Measurements from ENCODE around the gene PRDM1.

The PRDM1 gene

DNA sequence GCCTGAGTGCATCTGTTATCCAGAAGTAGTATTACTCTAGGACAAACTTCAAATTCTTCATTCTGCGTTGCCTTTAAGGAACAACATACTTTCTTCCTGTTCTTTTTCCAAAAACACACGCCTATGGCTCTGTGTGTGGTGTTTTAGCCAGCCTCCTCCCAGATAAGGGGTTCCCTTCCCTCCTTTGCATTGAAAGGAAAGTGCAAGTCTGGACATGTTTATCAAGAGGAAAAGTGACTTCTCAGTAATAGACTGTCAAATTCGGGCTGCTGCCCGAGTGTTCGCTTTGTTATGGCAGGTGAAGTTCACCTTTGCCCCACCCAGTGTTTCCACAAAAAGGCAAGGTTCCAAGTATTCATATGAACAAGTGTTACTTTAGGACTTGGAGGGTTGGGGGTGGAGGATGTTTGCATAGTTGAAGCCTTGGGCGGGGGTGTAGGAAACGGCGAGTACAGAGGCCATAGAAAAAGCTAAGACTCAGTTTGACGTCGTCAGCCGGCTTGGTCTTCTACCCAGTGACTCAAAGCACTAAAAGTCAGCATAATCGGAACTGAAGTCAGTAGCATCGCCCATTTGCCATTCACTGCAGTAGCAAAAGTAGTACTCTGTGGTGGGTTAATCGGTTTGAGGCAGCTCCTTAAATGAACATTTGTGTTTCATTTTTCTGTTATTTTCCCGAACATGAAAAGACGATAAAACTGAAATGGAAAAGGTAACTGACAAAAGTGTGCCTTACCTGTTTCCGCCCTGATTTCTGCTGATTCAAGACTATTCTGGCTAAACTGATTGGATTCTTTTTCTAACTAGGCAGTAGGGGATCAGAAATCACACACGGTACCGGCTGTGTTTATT is 12.5 kb downstream of the PRDM1 start:
- DNase-seq, result no peak

DNA sequence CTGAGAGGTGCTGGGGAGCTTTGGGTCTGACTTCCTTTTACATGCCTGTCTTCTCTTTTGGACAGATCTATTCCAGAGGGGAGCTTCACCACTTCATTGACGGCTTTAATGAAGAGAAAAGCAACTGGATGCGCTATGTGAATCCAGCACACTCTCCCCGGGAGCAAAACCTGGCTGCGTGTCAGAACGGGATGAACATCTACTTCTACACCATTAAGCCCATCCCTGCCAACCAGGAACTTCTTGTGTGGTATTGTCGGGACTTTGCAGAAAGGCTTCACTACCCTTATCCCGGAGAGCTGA is 13.1 kb downstream of the PRDM1 start:
- no peak for DNase-seq

DNA sequence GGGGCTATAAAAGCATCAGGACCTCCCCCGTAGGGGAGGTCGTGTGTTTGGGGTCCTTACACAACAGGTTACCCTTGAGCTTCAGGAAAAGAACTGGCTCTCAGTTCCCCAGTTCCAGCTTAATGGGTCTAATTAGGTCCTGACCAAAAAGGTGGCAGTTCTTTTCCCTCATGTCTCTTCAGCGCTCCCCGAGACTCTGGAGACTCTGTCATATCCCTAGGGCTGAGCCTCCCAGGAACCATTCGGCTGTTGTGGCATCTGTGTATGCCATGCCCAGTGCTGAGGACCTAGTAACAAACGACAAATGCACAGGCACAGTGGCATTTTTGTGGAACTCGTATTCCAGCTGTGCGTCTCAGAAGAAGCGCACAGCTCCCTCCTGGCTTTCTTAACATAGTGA is 14.6 kb downstream of the PRDM1 start:
- DNase-seq, result no peak

DNA sequence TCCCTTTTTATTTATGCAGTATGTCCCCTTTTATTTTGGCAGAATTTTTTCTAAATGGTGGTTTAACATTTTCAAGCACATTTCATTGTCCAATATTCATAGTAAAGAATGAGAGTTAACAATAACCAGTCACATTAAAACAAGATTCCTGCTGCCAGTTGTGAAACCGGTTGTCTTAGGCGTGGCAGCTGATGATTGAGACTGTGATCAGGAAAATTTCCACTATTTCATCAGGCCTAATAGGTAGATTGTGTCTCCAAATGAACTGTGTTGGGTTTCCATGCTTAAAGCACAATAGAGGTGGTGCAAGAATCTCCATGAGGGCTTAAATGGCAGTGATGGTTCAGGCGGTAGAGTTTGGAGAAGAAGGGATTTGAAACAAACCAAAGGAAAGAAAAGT is 15.3 kb downstream of the PRDM1 start:
- DNase-seq, result no peak

DNA sequence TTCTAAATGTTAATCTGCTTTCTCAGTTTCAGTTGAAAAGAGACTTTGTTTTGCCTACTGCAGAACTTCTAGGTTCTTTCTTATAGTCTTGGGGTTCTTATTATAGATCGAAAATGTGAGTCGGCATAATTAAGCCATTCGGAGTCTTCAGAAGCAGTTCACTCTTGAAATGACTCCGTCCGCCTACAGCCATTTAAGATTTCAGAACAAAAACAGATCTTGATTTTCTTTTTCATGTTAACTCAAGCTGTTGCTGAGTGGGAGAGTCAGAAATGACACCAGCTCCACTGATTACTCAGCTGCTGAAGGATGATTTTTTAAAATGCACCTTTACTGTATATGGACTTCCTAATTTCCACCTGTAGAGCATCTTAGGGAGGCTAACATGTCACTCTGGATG is 15.9 kb downstream of the PRDM1 start:
- no peak for DNase-seq

DNA sequence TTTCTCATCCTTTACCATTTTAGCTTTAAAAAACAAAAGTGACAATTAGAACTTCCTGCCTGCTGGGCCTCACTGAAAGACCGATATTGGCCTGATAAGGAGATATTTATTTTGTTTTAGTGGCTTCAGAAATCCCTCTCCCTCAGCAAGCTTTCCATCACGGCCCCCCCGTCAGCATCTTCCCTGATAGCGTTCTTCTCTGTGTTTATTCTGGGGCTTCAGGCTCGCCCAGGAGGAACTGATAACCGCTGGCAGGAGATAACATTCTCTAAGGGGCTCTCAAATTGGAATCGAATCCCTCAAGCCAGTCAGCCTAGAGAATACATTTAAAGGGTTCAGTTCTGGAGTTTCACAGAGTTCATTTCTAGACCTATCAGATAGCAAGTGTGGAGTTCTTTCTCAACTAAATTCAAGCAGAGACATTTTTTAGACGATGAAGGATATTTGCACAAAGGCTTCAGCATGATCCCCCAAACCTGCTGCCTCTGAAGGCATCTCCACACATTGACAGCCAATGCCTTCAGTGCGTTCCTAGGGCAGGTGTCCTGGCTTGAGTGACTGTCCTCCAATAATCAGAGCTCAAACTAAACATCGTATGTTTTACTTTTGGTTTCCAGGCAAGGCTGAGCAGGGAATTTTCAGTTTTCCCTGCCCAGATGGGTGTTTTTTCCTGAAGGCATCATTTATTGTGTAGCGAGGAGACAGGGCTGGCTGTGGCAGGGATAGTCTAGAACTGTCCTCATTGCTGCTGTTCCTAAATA is 17.0 kb downstream of the PRDM1 start:
- DNase-seq, result no peak

DNA sequence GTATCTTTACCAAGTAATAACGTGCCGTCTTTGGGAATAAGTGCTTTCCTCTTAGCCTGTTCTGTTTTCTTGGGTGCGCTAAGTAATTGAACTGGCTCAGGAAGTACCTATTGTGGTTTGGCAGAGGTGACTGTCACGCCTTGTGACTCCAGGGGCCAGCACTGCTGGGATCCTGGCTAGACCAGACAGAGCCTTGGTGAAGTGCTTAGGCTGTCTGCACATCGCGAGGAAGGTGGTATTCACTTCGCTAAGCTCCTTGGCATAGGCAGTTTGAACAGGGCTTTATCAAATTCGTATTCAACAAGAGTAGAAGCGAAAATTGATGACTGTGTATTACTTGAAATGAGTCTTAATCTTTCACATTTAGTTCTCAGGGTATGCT is 17.6 kb downstream of the PRDM1 start:
- no peak for DNase-seq

DNA sequence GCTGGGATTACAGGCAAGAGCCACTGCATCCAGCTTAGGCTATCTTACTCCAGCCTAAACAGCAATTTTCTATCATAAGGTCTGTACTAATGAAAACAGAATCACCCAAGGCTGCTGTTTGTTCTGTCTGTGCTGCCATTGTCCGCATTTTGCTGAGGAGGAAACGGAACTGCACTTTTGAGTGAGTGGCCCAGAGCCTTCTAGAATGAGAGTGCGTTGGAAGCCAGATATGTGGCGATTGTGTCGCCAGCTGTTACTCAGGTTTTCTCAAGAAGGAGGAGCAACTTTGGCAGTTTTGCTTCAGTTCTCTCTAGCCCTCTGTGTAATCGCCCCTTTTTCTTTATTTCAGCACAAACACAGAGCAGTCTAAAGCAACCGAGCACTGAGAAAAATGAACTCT is 18.3 kb downstream of the PRDM1 start:
- no peak for DNase-seq

DNA sequence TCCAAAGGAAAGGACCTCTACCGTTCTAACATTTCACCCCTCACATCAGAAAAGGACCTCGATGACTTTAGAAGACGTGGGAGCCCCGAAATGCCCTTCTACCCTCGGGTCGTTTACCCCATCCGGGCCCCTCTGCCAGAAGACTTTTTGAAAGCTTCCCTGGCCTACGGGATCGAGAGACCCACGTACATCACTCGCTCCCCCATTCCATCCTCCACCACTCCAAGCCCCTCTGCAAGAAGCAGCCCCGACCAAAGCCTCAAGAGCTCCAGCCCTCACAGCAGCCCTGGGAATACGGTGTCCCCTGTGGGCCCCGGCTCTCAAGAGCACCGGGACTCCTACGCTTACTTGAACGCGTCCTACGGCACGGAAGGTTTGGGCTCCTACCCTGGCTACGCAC is 18.8 kb downstream of the PRDM1 start:
- DNase-seq, result no peak

DNA sequence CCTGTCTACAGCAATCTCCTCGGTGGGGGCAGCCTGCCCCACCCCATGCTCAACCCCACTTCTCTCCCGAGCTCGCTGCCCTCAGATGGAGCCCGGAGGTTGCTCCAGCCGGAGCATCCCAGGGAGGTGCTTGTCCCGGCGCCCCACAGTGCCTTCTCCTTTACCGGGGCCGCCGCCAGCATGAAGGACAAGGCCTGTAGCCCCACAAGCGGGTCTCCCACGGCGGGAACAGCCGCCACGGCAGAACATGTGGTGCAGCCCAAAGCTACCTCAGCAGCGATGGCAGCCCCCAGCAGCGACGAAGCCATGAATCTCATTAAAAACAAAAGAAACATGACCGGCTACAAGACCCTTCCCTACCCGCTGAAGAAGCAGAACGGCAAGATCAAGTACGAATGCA is 19.4 kb downstream of the PRDM1 start:
- DNase-seq, result no peak

DNA sequence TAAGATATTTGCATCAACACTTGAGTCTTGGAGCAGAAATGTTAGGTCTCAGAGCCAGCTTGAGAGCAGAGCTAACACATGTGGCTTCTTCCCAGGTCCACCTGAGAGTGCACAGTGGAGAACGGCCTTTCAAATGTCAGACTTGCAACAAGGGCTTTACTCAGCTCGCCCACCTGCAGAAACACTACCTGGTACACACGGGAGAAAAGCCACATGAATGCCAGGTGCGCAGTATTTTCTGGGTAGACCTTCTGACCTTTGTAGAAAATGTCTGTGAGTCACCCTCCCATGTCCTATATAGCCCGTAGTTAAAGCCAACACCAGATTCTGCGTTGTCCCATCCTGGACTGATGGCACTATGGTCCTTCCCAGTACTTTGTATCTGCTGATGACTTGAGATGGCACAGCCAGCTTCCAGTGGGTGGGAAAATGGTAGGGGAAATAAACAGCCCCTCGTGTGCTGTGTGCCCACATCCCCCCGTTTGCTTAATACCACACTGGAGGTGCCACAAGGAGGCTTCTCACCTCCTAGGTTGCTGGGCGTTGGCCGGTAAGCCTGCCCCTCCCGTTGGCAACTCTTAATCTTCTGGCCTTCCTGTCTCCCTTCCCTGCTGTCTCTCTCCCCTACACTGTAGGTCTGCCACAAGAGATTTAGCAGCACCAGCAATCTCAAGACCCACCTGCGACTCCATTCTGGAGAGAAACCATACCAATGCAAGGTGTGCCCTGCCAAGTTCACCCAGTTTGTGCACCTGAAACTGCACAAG is 20.3 kb downstream of the PRDM1 start:
- DNase-seq, result no peak

DNA sequence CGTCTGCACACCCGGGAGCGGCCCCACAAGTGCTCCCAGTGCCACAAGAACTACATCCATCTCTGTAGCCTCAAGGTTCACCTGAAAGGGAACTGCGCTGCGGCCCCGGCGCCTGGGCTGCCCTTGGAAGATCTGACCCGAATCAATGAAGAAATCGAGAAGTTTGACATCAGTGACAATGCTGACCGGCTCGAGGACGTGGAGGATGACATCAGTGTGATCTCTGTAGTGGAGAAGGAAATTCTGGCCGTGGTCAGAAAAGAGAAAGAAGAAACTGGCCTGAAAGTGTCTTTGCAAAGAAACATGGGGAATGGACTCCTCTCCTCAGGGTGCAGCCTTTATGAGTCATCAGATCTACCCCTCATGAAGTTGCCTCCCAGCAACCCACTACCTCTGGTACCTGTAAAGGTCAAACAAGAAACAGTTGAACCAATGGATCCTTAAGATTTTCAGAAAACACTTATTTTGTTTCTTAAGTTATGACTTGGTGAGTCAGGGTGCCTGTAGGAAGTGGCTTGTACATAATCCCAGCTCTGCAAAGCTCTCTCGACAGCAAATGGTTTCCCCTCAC is 21.0 kb downstream of the PRDM1 start:
- no peak for DNase-seq

DNA sequence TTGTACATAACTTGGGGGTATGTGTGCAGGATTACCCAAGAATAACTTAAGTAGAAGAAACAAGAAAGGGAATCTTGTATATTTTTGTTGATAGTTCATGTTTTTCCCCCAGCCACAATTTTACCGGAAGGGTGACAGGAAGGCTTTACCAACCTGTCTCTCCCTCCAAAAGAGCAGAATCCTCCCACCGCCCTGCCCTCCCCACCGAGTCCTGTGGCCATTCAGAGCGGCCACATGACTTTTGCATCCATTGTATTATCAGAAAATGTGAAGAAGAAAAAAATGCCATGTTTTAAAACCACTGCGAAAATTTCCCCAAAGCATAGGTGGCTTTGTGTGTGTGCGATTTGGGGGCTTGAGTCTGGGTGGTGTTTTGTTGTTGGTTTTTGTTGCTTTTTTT is 22.0 kb downstream of the PRDM1 start:
- DNase-seq, result no peak

DNA sequence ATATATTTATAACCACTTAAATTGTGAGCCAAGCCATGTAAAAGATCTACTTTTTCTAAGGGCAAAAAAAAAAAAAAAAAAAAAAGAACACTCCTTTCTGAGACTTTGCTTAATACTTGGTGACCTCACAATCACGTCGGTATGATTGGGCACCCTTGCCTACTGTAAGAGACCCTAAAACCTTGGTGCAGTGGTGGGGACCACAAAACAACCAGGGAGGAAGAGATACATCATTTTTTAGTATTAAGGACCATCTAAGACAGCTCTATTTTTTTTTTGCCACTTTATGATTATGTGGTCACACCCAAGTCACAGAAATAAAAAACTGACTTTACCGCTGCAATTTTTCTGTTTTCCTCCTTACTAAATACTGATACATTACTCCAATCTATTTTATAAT is 22.9 kb downstream of the PRDM1 start:
- DNase-seq, result no peak

DNA sequence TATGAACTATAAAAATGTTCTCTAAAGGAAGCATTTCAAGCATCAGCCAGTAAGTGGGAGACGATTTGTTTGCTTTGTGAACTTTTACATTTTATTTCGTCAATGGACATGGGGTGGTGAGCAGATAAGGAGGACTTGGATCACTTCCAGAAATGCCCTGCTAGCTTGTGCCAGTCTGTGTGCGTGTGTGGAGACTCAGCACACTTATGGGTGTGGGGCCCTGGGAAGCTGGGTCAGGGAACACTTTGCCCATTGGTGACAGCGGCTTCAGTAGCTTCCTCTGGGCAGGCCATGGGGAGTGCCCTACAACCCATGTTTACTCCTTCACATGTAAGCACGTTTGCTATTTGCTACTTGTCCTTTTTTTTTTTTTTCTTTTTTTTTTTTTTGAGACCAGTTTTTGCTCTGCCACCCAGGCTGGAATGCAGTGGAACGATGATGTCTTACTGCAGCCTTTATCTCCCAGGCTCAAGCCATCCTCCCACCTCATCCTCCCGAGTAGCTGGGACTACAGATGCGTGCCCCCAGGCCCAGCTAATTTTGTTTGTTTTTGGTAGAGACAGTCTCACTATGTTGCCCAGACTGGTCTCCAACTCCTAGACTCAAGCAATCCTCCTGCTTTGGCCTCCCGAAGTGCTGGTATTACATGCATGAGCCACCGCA is 24.2 kb downstream of the PRDM1 start:
- DNase-seq, result no peak

DNA sequence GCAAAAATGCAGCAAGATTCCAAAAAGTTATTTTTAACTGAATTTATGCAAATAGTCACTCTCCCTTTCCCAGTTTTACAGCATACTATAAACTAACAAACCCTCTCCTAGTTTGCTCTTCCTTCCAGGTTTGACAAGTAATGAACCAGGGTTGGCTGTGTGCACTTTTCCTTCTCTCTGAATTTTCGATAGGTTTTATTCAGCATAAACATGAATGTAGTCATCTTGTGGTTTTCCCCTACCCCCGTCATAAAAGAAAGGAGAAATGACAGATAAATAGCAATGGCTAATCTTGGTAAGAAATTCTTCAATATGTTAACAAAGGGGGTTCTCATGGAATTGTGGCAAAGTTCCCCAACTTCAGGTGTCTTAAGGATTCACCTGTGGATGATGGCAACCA is 26.3 kb downstream of the PRDM1 start:
- no peak for DNase-seq

DNA sequence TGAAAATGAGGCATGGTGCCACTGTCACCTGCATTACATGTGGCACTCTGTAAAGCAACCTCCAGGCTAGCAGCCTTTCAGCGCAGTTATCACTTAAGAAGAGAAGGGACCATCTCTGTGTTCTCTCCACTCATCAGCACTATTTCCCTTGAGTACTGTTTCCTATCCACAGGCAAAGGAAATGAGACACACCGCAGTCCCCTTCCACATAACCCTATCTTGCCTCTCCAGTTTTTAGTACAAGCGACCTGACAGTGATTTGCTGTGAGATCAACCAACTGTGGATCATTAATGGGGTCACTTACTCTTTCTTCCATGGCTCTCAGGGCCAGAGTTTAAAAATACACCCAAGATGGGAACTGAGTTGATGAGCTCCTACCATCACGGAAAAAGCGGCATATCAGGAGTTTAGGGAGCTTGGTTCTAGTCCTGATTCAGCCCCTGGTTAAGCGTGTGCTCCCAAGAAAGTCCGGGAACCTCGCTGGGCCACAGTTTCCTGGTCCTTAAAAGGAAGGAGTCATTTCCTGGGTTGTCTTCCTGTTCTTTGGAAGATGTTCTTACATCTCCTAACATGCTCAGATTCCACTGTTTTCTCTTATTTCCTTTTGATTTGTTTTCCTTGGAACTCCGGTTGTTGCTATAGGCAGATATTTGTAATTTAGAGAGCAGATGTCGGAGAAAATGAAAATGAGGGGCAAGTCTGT is 27.3 kb downstream of the PRDM1 start:
- DNase-seq, result no peak

DNA sequence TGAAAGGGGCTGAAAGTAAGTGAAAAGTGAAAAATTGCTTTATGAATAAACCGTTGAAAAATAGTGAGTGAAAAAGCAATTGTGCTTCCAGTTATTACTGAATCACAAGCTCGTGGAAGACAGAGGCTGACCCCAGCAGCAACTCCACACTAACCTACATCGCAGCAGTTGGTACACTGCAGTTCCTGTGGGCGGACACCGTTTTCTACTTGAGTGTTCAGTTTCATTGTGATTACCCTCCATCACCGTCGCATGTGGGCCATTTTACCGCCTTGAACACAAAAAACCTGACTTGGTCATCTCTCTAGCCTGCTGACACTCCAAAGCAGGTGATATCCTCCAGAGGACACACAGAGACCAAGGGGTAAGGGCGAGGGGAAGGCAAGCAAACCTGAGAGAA is 28.4 kb downstream of the PRDM1 start:
- DNase-seq, result no peak

DNA sequence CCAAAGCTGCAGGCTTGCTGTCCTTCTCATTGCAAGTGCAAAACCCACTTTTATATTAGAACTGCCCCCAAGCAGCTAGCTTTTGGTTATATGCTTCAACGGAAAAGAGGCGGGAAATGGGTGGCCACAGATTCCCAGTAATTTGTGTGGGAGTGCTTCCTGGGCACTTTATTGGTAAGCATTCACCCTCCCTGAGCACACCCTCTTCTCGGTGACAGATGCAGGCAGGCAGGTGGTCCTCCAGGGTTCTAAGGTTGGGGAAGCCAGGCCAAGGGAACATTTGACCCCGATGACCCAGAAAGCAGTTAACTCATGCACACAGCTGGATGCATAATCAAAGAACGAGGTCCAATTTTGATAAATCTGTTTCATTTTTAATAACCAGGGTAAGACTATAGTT is 29.1 kb downstream of the PRDM1 start:
- DNase-seq, result no peak

DNA sequence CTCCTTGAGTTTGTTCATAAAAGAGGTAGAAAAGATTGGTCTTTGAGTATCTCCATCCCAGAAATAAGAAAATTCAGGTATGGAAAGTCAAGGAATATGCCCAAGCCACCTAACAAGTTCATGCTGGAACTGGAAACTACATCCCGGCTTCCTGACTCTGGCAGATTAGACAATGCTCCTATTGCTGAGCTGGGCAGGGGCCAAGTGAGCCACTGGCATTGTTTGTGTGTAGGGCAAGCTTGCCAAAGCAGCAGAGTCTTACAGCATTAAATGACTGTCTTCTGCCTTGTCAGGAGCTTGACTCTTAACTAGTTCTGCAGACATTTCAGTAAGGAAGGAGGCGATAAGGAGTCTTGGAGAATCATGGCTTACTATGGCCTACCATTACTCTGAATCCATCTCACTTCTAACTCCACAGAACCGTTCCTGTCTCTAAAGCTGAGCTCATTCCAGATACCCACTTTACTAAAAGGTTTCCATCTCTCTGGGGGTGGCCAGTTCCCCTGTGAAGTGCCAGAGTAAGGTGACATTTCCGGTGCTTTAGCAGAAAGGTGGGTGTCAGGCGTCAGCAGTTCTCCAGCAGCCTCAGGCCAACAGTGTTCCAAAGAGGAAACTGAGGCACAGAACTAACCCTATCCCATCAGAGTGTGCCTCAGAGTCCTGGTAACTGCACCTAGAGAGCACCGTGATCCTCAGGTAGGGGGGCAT is 30.1 kb downstream of the PRDM1 start:
- no peak for DNase-seq

DNA sequence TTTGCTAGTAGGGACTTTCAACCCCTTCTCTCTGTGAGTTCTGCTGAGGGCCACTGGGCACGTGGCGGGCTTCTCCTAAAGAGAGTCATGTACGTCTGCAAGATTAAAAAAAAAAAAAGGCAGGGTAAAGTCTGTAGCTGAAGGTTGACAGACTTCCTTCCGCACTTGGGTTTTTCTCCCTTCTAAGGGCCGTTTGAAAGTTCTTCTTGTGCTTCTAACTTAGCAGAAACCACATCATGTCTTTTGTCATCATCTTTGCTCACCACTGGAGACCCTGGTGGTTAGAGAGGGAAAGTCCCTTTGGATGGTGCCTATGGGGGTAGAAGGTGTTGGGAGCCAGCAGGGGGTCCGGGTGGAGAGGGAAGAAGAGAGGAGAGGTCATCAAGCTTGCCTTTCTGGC is 31.4 kb downstream of the PRDM1 start:
- DNase-seq, result no peak

All from NCI-H1436 treated with DMSO at 0.1 percent for 48 hours (cell line).